Activated CD4-positive, alpha-beta memory T cell treated with anti-CD3 and anti-CD28 coated beads for 36 hours (primary cell): ENCODE data around the gene ABHD1. TPM values are rescaled to one million over a fixed set of nuclear protein-coding genes. Genes with fewer than 3 reads are reported as not detected.

Experiments
- CTCF ChIA-PET: fragments of 350-600 bp; sonication (Branson Sonifier 250); formaldehyde crosslinking; loops from one replicate; lab custom pipeline; 2021; ENCODE audit warnings: antibody characterized with exemption, inconsistent platforms; lab: Charles Lee
- POLR2A ChIA-PET: fragments of 350-600 bp; sonication (Branson Sonifier 250); formaldehyde crosslinking; loops from one replicate; lab custom pipeline; 2021; ENCODE audit warnings: antibody characterized with exemption; lab: Charles Lee
- DNase-seq: peaks from one replicate; pipeline ENCODE4 v3.0.0-alpha.2; 2020
- H3K27ac Mint-ChIP-seq: one replicate; pipeline ENCODE4 v1.8.0; 2021; ENCODE audit warnings: mixed read lengths
- H3K27me3 Mint-ChIP-seq: one replicate; pipeline ENCODE4 v1.8.0; 2021; ENCODE audit warnings: mixed read lengths
- H3K36me3 Mint-ChIP-seq: one replicate; pipeline ENCODE4 v1.8.0; 2021; ENCODE audit warnings: mixed read lengths
- H3K4me1 Mint-ChIP-seq: one replicate; pipeline ENCODE4 v1.8.0; 2021; ENCODE audit warnings: low read depth, mixed read lengths
- H3K4me3 Mint-ChIP-seq: one replicate; pipeline ENCODE4 v1.8.0; 2021; ENCODE audit warnings: mild to moderate bottlenecking, mixed read lengths
- H3K9me3 Mint-ChIP-seq: one replicate; pipeline ENCODE4 v1.8.0; 2021; ENCODE audit warnings: mixed read lengths
- intact Hi-C: fragments of 100-400 bp; cut with micrococcal nuclease; formaldehyde crosslinking; loops from one replicate; pipeline ENCODE4 v1.15.1; 2023
- total RNA-seq, 2 experiments: library from RNA; stranded (reverse); gene quantifications; one replicate each; pipeline ENCODE4 v1.2.3, GENCODE V29; 2021

Gene ABHD1
- total RNA-seq, 2 experiments from 2014 or later = 0.29 to 0.76 TPM

- Mint-ChIP-seq H3K27me3 (no peaks in the 10 kb centered on the region), H3K4me3 (no peak overlapping the region), H3K4me1 (peaks cover 20% of the 10 kb centered on the region), H3K27ac (peak overlapping the region; percentile 90), H3K9me3 (no peaks in the 10 kb centered on the region), H3K36me3 (no peaks in the 10 kb centered on the region)
- POLR2A ChIA-PET = interaction anchor here (1.1 to 3.2 kb wide), 3 partner anchors 10 to 130 kb away, joined by 3 to 21 read pairs (median 19); partner anchors contain the start of genes AGBL5, ATRAID, OST4 and SLC5A6
- intact Hi-C loops = loop anchor here (1.0 kb wide), 5 partner anchors 11 to 121 kb away; partner anchors contain the start of genes AGBL5, MAPRE3, OST4 and TMEM214
- CTCF ChIA-PET = interaction anchor here (0.9 to 4.6 kb wide), 6 partner anchors 10 to 120 kb away, joined by 3 to 29 read pairs (median 6); partner anchors contain the start of genes AGBL5 and OST4
- no peak for DNase-seq
These were observed 41.4 kb upstream of the ABHD1 start for GRCh38 chr2:27081984-27082772.

GRCh38 chr2:27082773-27083409 is 40.7 kb upstream of the ABHD1 start:
- intact Hi-C loops = no loop called here
- no peak for DNase-seq
- POLR2A ChIA-PET = interaction anchor here (0.9 to 3.2 kb wide), 3 partner anchors 11 to 32 kb away, joined by 3 to 21 read pairs (median 19); partner anchors contain the start of genes AGBL5 and OST4
- no peak overlapping the region for H3K27ac Mint-ChIP-seq
- CTCF ChIA-PET = interaction anchor here (1.2 to 4.6 kb wide), 4 partner anchors 11 to 121 kb away, joined by 3 to 29 read pairs (median 6); partner anchors contain the start of gene OST4
- H3K4me1 Mint-ChIP-seq = peaks cover 26% of the 10 kb centered on the region
- H3K4me3 Mint-ChIP-seq = no peak overlapping the region
- no peaks in the 10 kb centered on the region for H3K9me3 Mint-ChIP-seq
- no peaks in the 10 kb centered on the region for H3K36me3 Mint-ChIP-seq
- no peaks in the 10 kb centered on the region for H3K27me3 Mint-ChIP-seq

- no peaks in the 10 kb centered on the region for H3K9me3 Mint-ChIP-seq
- H3K27me3 Mint-ChIP-seq = no peaks in the 10 kb centered on the region
- POLR2A ChIA-PET = interaction anchor here (0.9 to 3.2 kb wide), 2 partner anchors 23 to 32 kb away, joined by 3 to 19 read pairs; partner anchors contain the start of gene AGBL5
- no peaks in the 10 kb centered on the region for H3K36me3 Mint-ChIP-seq
- no peak for DNase-seq
- no peak overlapping the region for H3K4me3 Mint-ChIP-seq
- H3K27ac Mint-ChIP-seq = no peak overlapping the region
- H3K4me1 Mint-ChIP-seq = peaks cover 26% of the 10 kb centered on the region
- CTCF ChIA-PET = interaction anchor here (1.8 to 4.6 kb wide), 3 partner anchors 11 to 122 kb away, joined by 5 to 29 read pairs (median 7); partner anchors contain the start of gene OST4
- intact Hi-C loops = no loop called here
These were observed 40.0 kb upstream of the ABHD1 start for GRCh38 chr2:27083410-27084296.

GRCh38 chr2:27084297-27085061 is 39.1 kb upstream of the ABHD1 start:
- H3K36me3 Mint-ChIP-seq = no peaks in the 10 kb centered on the region
- H3K4me1 Mint-ChIP-seq = peaks cover 26% of the 10 kb centered on the region
- intact Hi-C loops = loop anchor here (5.0 kb wide), 2 partner anchors 48 to 128 kb away; partner anchors contain the start of genes ATRAID, PREB and SLC5A6
- peak overlapping the region; percentile 81 for H3K4me3 Mint-ChIP-seq
- ChIA-PET CTCF (interaction anchor here (1.3 to 3.3 kb wide), 6 partner anchors 9 to 123 kb away, joined by 3 to 20 read pairs (median 6); partner anchors contain the start of gene OST4), POLR2A (no interaction called here)
- no peaks in the 10 kb centered on the region for H3K9me3 Mint-ChIP-seq
- no peaks in the 10 kb centered on the region for H3K27me3 Mint-ChIP-seq
- DNase-seq = no peak
- H3K27ac Mint-ChIP-seq = no peak overlapping the region

- no peaks in the 10 kb centered on the region for H3K9me3 Mint-ChIP-seq
- POLR2A ChIA-PET = no interaction called here
- H3K4me1 Mint-ChIP-seq = peaks cover 25% of the 10 kb centered on the region
- peak overlapping the region; percentile 81 for H3K4me3 Mint-ChIP-seq
- intact Hi-C loops = loop anchor here (5.0 kb wide), 2 partner anchors 47 to 127 kb away; partner anchors contain the start of genes ATRAID, PREB and SLC5A6
- CTCF ChIA-PET = interaction anchor here (1.3 to 3.3 kb wide), 6 partner anchors 9 to 123 kb away, joined by 3 to 20 read pairs (median 8); partner anchors contain the start of genes AGBL5 and OST4
- peak overlapping the region; percentile 8 for H3K27ac Mint-ChIP-seq
- DNase-seq = no peak
- H3K27me3 Mint-ChIP-seq = no peaks in the 10 kb centered on the region
- H3K36me3 Mint-ChIP-seq = no peaks in the 10 kb centered on the region
These were observed 38.4 kb upstream of the ABHD1 start for GRCh38 chr2:27085062-27085672.

GRCh38 chr2:27085673-27086089 is 37.9 kb upstream of the ABHD1 start:
- Mint-ChIP-seq H3K27me3 (no peaks in the 10 kb centered on the region), H3K36me3 (no peaks in the 10 kb centered on the region), H3K9me3 (no peaks in the 10 kb centered on the region), H3K4me1 (peaks cover 24% of the 10 kb centered on the region), H3K27ac (peak overlapping the region; percentile 8), H3K4me3 (peak overlapping the region; percentile 81)
- CTCF ChIA-PET = interaction anchor here (1.3 to 3.3 kb wide), 6 partner anchors 8 to 124 kb away, joined by 3 to 20 read pairs (median 8); partner anchors contain the start of genes AGBL5 and OST4
- POLR2A ChIA-PET = no interaction called here
- intact Hi-C loops = loop anchor here (1.0 to 5.0 kb wide), 5 partner anchors 14 to 127 kb away; partner anchors contain the start of genes ATRAID, OST4, PREB and SLC5A6
- peak; percentile 60 for DNase-seq

- intact Hi-C loops = loop anchor here (1.0 to 5.0 kb wide), 5 partner anchors 15 to 126 kb away; partner anchors contain the start of genes ATRAID, OST4, PREB and SLC5A6
- H3K27me3 Mint-ChIP-seq = no peaks in the 10 kb centered on the region
- ChIA-PET CTCF (interaction anchor here (0.9 to 3.3 kb wide), 11 partner anchors 8 to 197 kb away, joined by 3 to 20 read pairs (median 4); partner anchors contain the start of genes AGBL5, OST4, TMEM214 and TRIM54), POLR2A (interaction anchor here (0.6 to 1.6 kb wide), 3 partner anchors 13 to 48 kb away, joined by 3 to 5 read pairs (median 3); partner anchors contain the start of gene OST4)
- peak overlapping the region; percentile 73 for H3K27ac Mint-ChIP-seq
- peak overlapping the region; percentile 81 for H3K4me3 Mint-ChIP-seq
- H3K4me1 Mint-ChIP-seq = peaks cover 19% of the 10 kb centered on the region
- peak; percentile 99 for DNase-seq
- no peaks in the 10 kb centered on the region for H3K9me3 Mint-ChIP-seq
- H3K36me3 Mint-ChIP-seq = no peaks in the 10 kb centered on the region
These were observed 37.4 kb upstream of the ABHD1 start for GRCh38 chr2:27086090-27086723.

- ChIA-PET POLR2A (interaction anchor here (0.6 to 1.6 kb wide), 3 partner anchors 14 to 47 kb away, joined by 3 to 5 read pairs (median 3); partner anchors contain the start of gene OST4), CTCF (interaction anchor here (0.9 to 3.3 kb wide), 15 partner anchors 9 to 409 kb away, joined by 3 to 20 read pairs (median 5); partner anchors contain the start of genes AGBL5, OST4, SLC5A6 and TMEM214)
- Mint-ChIP-seq H3K9me3 (no peaks in the 10 kb centered on the region), H3K4me1 (peaks cover 13% of the 10 kb centered on the region), H3K36me3 (no peaks in the 10 kb centered on the region), H3K27ac (peak within 1 kb of the TSS; percentile 73), H3K27me3 (no peaks in the 10 kb centered on the region), H3K4me3 (peak within 1 kb of the TSS; percentile 81)
- no peak for DNase-seq
- intact Hi-C loops = loop anchor here (1.0 to 5.0 kb wide), 6 partner anchors 9 to 126 kb away; partner anchors contain the start of genes ATRAID, OST4, PREB and SLC5A6
These were observed 36.7 kb upstream of the ABHD1 start, which contains the start of gene KHK for GRCh38 chr2:27086724-27087593. Gene KHK, plus strand, starts transcription at chr2:27086772. Its CDS starts 488 bp downstream, at chr2:27087260.
